Adrenal gland (tissue), 5 donors: ENCODE measurements around the gene STS.

Experiments used
- POLR2A ChIP-seq, 2 donors: fragments of 450-650 bp; IDR thresholded peaks; one replicate each; pipeline ENCODE4 v1.6.1; 2017; ENCODE audit warnings: antibody characterized with exemption in 2 of 2, mild to moderate bottlenecking in 2 of 2, moderate library complexity in 1 of 2
- TF ChIP-seq, protein P1 (sequence below), 6 experiments: fragments of 450-650 bp in 4 of 6; fragments of 200-600 bp in 2 of 6; sonication (generic) in 1 of 6; IDR thresholded peaks; 1 replicate in 5 of 6; 2 replicates in 1 of 6; pipeline versions ENCODE4 v1.5.1 to v1.8.0; 2016 to 2021; ENCODE audit warnings: antibody characterized with exemption in 6 of 6, mild to moderate bottlenecking in 2 of 6, moderate library complexity in 1 of 6
- donor health status: DM: no; HTN: no; CAD: no.

DNA sequence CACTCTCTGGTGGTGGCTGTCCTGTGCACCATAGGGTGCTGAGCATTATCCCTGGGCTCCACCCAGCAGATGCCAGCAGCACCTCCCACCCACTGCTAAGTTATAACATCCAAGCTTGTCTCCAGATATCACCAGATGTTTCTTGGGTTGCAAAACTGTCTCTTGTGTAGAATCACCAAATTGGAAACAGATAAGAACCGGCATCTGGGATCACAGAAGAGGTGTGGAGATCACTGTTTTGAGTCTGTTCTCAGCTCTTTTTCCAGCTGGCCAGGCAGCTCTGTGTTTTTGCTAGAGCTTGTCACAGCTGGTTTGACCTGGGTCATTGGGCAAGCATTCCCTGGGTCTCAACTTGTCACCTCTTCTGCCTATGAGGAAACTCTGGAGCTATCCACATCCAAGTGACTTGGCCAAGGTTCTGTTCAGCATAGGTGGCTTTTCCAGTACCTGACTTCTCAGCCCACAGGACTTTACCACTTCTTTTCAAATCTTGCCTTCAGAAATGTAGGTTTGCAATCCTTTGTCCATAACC is 15.7 kb downstream of the STS start:
- no peak for TF ChIP-seq POLR2A (IDR thresholded peaks at IDR 0.05)
- TF ChIP-seq, protein P1, sequence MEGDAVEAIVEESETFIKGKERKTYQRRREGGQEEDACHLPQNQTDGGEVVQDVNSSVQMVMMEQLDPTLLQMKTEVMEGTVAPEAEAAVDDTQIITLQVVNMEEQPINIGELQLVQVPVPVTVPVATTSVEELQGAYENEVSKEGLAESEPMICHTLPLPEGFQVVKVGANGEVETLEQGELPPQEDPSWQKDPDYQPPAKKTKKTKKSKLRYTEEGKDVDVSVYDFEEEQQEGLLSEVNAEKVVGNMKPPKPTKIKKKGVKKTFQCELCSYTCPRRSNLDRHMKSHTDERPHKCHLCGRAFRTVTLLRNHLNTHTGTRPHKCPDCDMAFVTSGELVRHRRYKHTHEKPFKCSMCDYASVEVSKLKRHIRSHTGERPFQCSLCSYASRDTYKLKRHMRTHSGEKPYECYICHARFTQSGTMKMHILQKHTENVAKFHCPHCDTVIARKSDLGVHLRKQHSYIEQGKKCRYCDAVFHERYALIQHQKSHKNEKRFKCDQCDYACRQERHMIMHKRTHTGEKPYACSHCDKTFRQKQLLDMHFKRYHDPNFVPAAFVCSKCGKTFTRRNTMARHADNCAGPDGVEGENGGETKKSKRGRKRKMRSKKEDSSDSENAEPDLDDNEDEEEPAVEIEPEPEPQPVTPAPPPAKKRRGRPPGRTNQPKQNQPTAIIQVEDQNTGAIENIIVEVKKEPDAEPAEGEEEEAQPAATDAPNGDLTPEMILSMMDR (IDR thresholded peaks at IDR 0.05), result no peak
